ENCODE data around the gene ZSWIM4.

DNA sequence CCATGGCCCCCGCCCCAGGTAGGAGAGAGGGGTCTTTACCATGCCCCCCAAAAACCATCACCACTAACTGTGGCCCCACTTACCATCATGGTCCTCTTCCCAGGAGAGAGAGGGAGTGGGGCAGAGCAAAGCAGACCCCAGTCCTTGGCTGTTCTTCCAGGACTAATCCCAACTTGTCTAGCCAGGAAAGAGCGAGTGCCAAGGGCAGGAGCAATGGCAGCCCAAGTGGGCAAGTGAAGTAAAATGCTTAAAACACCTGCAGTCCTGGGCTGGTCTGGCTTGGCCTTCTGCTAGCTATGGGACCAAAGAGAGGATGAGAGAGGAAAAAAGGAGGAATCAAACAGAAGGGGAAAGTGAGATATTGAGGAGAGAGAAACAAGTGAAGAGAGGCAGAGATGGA lies 17.9 kb downstream of the ZSWIM4 start:
- TF ChIP-seq, protein P1, sequence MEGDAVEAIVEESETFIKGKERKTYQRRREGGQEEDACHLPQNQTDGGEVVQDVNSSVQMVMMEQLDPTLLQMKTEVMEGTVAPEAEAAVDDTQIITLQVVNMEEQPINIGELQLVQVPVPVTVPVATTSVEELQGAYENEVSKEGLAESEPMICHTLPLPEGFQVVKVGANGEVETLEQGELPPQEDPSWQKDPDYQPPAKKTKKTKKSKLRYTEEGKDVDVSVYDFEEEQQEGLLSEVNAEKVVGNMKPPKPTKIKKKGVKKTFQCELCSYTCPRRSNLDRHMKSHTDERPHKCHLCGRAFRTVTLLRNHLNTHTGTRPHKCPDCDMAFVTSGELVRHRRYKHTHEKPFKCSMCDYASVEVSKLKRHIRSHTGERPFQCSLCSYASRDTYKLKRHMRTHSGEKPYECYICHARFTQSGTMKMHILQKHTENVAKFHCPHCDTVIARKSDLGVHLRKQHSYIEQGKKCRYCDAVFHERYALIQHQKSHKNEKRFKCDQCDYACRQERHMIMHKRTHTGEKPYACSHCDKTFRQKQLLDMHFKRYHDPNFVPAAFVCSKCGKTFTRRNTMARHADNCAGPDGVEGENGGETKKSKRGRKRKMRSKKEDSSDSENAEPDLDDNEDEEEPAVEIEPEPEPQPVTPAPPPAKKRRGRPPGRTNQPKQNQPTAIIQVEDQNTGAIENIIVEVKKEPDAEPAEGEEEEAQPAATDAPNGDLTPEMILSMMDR (conservative IDR thresholded peaks at IDR 0.05; ENCODE audit: low read depth in 2 of 2), result no peak
- TF ChIP-seq POLR2AphosphoS5 (IDR thresholded peaks at IDR 0.05; ENCODE audit: low read depth) (no peak), CREB1 (CRISPR knock-in tag; IDR thresholded peaks at IDR 0.05; ENCODE audit: low read depth) (no peak), EZH2 (IDR thresholded peaks at IDR 0.05; ENCODE audit: low read depth, unreplicated experiment) (no peak), STAT1 (IDR thresholded peaks at IDR 0.05; ENCODE audit: unreplicated experiment) (no peak), ZNF114 (CRISPR knock-in tag; IDR thresholded peaks at IDR 0.05) (no peak), EZH2phosphoT487 (IDR thresholded peaks at IDR 0.05; ENCODE audit: unreplicated experiment) (no peak)
- TF ChIP-seq, protein P2, sequence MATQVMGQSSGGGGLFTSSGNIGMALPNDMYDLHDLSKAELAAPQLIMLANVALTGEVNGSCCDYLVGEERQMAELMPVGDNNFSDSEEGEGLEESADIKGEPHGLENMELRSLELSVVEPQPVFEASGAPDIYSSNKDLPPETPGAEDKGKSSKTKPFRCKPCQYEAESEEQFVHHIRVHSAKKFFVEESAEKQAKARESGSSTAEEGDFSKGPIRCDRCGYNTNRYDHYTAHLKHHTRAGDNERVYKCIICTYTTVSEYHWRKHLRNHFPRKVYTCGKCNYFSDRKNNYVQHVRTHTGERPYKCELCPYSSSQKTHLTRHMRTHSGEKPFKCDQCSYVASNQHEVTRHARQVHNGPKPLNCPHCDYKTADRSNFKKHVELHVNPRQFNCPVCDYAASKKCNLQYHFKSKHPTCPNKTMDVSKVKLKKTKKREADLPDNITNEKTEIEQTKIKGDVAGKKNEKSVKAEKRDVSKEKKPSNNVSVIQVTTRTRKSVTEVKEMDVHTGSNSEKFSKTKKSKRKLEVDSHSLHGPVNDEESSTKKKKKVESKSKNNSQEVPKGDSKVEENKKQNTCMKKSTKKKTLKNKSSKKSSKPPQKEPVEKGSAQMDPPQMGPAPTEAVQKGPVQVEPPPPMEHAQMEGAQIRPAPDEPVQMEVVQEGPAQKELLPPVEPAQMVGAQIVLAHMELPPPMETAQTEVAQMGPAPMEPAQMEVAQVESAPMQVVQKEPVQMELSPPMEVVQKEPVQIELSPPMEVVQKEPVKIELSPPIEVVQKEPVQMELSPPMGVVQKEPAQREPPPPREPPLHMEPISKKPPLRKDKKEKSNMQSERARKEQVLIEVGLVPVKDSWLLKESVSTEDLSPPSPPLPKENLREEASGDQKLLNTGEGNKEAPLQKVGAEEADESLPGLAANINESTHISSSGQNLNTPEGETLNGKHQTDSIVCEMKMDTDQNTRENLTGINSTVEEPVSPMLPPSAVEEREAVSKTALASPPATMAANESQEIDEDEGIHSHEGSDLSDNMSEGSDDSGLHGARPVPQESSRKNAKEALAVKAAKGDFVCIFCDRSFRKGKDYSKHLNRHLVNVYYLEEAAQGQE (IDR thresholded peaks at IDR 0.05; ENCODE audit: unreplicated experiment), result no peak
- TF ChIP-seq, protein P3, sequence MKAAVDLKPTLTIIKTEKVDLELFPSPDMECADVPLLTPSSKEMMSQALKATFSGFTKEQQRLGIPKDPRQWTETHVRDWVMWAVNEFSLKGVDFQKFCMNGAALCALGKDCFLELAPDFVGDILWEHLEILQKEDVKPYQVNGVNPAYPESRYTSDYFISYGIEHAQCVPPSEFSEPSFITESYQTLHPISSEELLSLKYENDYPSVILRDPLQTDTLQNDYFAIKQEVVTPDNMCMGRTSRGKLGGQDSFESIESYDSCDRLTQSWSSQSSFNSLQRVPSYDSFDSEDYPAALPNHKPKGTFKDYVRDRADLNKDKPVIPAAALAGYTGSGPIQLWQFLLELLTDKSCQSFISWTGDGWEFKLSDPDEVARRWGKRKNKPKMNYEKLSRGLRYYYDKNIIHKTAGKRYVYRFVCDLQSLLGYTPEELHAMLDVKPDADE (IDR thresholded peaks at IDR 0.05), result no peak

Data from GM23338 (cell line).